CMK (cell line): Measurements from ENCODE around the gene TTC12.

ENCODE experiments used
- DNase-seq: peaks from one replicate; pipeline ENCODE4 v3.0.0-alpha.2; 2010; ENCODE audit warnings: low read depth

The TTC12 gene

DNA sequence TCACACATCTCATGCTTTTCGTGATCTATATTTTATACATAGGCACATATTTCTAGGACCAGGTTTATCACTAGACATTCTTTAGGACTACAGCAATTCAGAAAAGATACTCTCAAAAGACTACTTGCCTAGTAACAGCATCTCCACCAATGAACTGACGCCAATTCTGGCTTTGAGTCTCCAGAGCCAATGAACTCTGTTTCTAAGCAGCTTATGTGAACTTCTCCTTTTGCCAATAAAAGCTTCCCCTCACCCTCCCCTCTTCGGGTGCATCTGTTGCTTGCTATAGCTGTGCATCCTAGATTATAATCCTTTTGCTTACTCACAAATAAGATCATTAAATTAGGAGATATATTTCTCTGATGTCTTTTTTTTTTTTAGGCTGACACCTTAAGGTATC is 61.8 kb downstream of the TTC12 start:
- DNase-seq: peak; percentile 5

DNA sequence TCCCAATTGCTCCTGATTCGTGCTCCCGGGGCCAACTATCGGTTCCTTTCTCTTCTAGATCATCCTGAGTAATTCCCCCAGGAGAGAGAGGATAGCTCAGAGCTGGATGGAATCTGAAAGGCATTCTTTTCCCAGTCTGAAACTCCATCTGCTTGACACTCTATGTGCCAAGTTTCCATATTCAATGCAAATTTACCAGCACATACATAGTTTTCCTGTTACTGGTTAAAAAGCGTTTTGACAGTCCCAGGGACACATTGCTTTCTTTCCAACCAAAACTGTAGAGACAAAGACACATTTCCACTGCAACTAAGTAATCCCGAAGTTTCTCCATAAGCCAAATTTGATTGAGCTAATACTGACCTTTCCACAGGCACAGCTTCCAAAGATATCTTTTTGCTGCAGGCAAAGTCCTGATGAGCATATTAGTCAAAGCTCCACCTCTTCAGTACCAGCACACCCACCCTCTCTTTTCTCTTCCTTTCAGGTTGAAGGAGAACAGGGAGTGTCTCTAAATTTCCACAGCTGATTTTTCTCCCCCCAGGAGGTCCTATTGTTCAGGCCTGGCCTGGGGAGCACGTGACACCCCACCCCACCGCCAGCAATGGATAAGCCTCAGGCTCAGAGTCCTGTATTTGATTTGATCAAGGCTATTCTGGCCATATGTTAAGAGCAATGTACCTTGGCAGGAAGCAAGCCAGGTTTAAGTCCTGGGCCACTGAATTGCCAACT is 63.5 kb downstream of the TTC12 start:
- DNase-seq: no peak

DNA sequence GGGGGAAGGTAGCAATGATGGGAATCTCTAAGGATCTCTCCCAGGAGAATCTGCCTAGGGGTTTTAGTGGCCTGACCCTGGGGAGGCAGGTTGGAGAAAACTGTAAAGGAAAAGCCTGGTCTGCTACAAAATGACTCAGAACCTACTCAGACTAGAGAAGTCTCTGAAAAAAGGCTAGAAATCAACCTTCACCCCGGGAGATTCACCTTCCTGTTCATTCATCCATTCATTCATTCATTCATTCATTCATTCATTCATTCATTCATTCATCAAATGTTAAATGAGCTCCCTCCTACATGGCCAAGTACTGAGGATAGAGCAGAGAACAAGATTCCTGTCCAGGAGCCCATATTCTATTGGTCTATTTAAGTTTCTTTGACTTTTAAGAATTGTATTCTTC is 64.3 kb downstream of the TTC12 start:
- no peak for DNase-seq

DNA sequence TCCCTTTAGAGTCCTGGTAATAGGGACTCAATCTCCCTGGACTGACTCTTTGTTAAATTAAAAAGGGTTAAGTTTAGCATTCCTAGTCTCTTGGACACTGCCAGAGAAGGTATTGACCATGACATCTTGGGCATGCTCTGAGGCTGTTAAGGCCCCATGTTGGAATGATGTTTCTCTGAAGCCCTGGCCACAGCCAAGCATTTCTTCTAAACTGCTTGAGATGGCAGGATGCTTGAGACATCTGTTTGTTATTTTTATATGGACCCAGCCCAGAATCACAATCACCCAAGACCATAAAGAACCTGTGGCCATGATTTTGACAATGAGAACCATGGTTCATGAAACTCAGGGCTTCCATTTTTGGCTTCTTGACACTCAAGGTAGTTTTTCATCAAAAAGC is 67.7 kb downstream of the TTC12 start:
- no peak for DNase-seq

DNA sequence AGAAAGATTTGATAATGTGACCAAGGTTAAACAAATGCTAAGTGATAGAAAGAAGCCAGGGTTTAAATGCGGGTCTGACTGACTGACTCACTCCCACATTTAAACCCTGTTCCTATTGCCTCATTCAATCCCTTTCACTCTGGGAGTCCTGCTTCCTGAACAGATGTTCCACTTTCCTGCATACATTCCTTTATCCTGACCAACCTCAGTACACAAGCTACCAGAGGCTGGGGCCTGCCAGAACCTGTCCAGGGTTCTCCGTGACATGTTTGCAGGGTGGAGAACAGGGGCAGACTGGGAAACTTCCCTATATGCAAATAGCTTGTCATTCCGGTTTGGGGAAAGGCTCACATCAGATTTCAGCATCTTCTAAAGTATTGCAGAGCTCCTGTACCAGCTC is 70.2 kb downstream of the TTC12 start:
- no peak for DNase-seq

DNA sequence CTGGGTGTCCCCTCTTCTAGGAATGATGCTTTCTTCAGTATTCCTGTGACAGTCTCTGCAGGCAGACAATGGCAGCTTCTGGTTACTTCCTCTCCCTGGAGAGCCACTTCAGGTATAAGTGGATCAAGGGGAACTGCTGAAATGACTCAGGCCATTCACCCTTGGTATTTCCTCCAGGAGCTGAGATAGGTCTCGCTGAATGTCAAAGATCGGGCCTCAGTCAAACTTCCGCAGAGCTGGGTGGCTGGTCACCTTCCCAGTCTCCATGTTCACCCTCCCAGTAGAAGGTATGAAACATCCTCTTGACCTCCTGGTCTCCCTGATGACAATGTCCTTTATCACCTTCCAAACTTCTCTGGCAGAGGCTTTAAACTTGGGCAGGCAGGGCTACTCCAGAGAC is 71.4 kb downstream of the TTC12 start:
- DNase-seq: no peak

DNA sequence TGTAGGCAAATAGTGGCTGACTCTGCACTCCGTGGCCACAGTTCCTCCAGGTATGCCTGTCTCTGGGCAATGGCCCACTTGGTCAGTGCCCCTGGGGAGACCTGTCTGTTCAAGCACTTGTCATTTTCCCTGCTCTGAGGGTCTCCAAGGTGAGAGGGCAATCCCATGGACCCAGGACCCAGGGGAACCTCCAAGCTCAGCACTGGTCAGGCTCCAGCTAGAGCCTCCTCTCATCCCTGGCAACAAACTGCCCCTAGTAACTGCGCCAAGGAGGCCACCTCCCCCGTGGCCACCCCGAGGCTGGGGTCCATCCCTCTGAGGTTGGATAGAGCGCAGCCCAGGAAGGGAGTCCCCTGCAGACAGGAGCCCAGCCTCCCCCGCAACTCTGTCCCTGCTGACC is 72.5 kb downstream of the TTC12 start:
- DNase-seq: no peak

DNA sequence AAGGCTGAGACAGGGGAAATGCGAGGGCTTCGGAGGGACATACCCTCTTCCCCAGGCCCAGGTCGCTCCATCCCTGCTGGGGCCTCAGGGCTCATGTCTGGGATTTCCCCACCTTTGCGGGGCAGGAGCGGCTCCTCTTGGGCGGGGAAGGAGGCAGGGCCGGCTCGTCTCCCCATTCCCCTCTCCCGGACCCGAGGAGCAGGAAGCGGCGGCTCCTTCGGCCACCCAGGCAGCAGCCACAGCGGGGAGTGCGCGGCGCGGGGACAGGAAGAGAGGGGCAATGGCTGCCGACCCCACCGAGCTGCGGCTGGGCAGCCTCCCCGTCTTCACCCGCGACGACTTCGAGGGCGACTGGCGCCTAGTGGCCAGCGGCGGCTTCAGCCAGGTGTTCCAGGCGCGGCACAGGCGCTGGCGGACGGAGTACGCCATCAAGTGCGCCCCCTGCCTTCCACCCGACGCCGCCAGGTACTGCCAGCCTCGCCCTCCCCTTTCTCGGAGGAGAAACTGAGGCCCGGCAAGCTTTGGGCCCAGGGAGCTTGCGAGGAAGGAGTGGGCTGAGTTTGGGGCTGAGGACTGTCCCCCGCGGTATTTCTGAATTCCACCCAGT is 73.3 kb downstream of the TTC12 start, which contains the start of gene ANKK1:
Gene ANKK1 (plus strand): TSS at position 175 of the 607 bp plus-strand sequence. CDS start 106 bp downstream, at position 281.
- no peak for DNase-seq

DNA sequence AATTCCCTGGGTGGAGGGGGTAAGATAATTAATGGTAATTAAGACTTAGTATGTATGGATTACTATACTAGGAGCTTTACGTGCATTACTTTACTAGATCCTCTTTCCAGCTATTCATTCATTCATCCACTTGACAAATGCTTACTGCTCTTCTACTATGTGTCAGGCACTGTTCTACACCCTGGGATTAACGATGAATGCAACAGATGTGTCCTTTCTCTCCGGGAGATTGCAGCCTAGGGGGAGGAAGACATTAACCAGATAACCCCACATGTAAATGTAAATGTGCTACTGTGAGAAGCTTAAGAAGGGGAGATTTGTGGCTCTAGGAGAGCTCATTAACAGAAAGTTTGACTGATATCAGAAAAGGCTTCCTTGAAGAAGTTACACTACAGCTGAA is 74.9 kb downstream of the TTC12 start:
- no peak for DNase-seq

DNA sequence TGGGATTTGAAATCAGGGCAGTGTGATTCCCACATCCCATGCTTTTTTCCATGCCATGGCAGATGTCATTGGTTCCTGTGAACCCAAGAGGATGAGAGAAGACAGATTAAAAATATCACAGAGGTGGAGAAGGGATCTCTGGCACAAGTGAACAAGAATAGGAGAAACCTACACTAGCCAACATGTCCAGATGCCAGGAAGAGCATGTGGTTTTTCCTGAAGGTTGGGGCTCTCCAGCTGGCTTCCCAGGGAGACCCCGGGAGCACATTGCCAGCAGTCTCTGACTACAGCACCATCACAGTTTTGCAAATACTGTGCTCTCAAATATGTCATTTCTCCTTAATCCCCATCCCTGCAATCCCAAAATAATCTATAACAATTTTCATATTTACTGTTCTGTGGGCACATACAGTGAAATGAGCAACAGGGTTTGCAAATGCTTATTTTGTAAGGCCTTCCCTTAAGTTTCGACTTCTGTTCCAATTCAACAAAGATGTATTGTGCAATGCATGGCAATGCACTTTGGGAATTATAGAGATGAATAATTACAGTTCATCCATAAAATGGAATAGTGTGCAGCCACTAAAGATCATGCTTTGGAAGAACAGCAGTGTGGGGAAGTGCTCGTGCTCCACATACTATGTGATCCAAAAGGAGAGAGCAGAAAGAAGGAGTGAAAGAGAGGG is 78.0 kb downstream of the TTC12 start:
- DNase-seq: no peak

DNA sequence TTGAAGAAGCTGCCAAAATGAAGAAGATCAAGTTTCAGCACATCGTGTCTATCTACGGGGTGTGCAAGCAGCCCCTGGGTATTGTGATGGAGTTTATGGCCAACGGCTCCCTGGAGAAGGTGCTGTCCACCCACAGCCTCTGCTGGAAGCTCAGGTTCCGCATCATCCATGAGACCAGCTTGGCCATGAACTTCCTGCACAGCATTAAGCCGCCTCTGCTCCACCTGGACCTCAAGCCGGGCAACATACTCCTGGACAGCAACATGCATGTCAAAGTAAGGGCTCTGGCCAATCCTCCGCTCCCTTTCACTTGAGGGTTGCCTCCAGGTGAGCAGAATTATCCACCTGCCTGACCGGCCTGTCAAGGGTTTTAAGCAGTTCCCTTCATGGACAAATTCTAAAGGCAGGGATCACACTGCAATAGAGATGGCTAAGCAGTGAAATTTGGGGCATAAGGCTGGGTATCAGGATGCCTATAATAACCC is 79.2 kb downstream of the TTC12 start:
- no peak for DNase-seq

DNA sequence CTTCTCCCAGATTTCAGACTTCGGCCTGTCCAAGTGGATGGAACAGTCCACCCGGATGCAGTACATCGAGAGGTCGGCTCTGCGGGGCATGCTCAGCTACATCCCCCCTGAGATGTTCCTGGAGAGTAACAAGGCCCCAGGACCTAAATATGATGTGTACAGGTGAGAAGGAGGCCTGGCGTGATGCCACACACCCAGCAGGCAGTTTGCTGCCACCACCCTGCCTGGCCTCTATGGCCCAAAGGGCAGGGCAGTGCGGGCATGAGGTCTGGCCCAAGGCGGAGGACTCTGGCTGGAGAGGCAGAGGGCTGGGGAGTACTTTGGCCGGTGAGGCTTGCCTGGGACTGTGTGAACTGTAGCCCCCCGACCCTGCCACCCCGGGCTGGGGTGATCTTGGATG is 80.5 kb downstream of the TTC12 start:
- no peak for DNase-seq

DNA sequence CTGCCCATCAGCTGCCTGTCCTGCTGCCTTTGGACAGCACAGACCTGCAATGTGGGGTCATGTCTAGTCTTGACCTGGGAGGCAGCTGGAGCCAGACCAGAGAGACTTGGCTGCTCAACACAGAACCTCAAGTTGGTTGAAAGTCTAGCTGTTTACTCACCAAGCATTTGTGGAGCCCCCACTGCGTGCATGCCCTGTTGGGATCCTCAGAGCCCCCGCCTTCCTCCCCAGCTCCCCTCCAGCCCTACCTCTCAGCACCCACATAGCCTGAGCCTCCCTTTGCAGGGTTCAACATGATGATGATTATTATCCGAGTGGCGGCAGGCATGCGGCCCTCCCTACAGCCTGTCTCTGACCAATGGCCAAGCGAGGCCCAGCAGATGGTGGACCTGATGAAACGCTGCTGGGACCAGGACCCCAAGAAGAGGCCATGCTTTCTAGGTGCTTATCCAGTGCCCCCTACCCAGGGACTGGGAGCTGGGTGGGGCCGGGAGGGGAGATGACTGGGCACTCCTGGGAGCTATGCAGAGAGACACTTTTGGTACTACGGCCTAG is 81.5 kb downstream of the TTC12 start:
- DNase-seq: no peak

DNA sequence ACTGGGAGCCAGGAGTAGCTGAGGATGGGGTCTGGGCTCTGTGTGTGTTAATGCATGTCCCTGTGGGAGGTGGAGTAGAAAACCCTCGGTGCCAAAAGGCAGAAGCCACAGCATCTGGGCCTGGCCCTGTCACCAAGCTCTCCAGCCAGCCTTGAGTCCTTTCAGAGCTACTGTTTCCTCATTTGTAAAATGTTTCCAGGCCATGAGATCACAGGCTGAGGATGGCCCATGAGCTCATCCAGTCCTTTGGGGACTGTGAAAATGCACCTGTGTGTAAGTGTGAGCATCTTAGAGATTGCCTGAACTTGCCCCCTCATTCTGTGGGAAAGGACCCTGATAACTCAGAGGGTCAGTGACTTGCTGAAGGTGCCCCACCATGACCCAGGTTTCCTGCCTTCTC is 82.3 kb downstream of the TTC12 start:
- DNase-seq: no peak

DNA sequence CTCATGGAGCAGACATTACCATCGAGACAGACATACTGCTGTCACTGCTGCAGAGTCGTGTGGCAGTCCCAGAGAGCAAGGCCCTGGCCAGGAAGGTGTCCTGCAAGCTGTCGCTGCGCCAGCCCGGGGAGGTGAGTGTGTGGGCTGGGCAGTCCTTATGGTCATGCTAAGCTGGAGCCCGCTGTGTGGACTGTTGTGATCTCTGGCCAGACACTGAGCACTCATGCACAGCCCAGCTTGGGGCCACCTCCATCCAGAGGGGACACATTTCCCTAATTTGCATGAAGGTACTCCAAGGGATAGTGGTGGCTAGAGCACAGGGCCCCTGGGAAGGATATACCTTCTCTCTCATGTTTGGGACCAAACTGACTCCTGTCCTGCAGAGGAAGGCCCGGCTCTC is 82.8 kb downstream of the TTC12 start:
- no peak for DNase-seq

DNA sequence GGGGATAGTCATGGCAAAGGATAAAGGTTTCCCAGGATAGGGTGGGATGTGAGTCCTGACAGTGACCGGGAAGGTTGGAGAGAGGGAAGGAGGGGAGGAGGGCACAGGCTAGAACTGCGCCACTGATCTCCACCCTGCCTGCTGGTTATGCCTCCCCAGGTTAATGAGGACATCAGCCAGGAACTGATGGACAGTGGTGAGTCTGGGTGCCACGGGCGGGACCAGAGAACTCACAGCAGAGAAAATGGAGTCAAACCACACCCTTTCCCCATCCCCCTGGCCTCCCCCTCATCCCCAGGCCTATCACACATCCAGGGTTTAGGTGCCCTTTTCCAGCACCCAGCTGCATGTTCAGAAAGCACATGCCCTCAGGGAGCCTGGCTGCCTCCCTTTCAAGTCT is 83.4 kb downstream of the TTC12 start:
- DNase-seq: no peak

DNA sequence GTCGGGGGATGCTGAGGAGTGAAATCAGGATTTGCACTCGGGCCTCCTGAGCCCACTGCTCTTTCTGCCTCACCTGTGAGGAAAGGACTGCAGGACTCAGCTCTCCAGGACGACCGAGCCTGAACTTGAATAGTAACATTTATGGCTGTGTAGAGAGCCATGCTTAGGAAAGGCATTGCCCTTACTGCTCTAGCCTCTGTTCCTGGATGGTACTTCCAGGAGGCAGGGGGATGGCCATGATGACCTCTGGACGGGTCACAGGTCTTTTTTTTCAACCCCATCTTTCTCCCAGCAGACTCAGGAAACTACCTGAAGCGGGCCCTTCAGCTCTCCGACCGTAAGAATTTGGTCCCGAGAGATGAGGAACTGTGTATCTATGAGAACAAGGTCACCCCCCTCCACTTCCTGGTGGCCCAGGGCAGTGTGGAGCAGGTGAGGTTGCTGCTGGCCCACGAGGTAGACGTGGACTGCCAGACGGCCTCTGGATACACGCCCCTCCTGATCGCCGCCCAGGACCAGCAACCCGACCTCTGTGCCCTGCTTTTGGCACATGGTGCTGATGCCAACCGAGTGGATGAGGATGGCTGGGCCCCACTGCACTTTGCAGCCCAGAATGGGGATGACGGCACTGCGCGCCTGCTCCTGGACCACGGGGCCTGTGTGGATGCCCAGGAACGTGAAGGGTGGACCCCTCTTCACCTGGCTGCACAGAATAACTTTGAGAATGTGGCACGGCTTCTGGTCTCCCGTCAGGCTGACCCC is 84.5 kb downstream of the TTC12 start:
- DNase-seq: no peak

DNA sequence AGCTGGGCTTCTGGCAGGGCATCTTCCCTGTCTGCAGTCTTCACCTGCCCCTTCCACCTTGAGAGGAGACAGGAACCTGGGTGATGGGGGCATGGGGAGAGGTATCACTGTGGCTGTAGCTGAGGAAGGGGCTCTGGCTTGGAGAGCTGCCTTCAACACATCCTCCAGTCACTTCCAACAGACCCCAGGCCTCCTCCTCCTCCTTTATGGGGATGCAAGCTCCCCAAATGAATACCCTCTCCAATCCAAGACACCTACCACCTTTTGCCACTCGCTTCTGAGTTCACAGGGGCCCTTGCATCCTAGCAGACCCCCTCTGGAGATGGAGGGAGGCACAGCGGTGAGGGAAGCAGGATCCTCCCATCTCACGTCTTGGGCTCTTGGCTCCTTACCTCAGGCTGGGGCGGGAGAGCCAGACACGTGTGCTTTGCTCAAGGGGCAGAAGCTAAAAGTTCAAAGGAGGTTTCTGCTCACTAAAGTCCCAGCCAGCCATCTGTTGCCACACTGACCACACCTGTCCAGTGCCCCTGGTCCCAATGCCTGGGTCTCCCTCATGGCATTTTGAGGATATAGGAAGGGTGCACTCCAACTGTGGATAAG is 86.3 kb downstream of the TTC12 start:
- no peak for DNase-seq

DNA sequence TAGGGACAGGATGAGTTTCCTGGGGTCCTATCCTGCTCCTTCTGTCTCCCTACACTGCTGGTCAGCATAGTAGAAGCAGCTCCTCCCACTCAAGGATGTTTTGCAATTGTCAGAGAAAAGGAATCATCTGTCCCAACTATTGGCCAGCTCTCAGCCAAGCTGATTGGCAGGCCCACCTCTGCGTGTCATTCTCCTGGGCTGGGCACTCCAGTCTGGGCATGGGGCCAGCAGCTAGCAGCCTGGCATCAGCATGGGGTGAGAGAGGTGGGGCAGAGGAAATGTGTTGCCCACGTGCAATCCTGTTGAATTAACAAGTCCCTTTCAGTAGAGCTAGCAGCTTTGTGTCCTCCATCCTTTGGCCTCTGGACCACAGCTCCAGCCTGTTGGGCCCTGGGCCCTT is 87.3 kb downstream of the TTC12 start:
- DNase-seq: no peak

DNA sequence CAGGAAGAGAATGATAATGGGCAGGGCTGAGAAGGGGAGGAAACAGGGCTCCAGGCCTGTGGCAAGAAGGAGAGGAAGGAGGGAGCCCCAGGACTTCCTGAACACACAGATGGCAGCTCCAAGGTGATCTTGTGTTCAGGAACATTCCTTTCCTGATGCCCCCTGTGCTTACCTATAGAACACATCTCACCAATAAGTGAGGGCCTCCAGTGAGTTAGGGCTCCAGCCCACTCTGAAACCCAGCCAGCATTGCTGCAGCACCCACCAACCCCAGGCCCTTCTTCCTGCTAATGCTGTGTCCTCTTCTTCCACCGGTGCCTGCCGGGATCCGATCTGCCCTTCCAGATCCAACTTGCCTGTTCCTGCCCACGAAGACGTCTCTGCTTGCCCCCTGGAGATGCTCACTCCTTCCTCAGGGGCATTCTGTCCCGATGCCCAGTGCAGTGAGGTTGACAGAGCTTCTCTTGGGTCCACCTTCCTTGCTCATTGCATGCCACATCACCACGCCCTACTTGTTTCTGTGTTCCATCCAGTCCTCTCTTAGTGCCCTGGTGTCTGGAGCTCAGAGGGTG is 90.6 kb downstream of the TTC12 start:
- DNase-seq: no peak

DNA sequence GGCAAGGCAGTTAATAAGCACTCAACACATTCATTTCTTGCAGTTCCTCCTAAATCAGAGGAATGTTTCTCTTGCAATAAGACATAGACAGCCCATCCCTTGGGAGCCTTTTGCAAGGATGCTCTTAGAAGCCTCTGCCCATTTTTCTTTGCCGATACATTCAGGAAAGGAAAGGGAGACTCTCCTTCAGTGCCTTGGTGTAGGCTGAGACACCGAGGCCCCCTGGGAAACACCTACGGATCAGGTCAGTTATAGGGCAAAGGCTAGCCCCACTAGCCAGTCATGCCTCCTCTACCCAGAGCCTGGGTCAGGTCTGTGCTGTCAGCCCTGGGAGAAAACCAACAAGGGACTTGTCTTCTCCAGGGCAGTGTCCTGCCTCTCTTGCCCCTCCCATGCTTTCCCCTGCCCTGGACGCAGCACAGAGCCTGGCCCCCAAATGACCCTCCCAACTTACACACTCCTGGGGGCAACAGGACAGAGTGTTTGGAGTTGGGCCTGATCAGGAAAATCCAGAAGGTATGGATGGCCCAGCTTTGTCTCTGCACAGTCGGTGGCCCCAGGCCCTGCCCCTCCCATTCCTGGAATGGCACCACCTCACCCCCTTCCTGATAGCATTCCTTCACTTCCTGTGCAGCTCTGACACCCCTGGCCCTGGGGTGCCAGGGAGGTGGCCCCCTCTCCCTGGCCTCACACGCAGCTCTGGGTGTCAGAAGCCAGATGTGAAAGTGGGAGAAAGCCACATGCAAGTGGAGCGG is 91.5 kb downstream of the TTC12 start:
- DNase-seq: no peak
